Measurements from ENCODE around the gene CPED1.

DNA sequence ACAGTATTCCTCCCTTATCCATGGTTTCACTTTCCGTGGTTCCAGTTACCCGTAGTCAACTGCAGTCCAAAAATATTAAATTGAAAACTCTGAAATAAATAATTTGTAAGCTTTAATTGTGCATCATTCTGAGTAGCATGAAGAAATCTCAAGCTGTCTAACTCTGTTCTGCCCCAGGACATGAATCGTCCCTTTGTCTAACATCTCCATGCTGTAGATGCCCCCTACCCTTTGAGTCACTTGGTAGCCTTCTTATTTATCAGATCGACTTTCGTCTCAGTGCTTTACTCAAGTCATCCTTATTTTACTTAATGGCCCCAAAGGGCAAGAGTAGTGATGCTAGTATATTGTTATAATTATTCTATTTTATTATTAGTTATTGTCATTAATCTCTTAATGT lies 41.8 kb downstream of the CPED1 start:
- TF ChIP-seq CTCF (IDR thresholded peaks at IDR 0.05) (no peak), POLR2A (IDR thresholded peaks at IDR 0.05) (no peak)
